HK-2 (cell line): ENCODE data around the gene REL.
"Not testable (repeated sequence)": the region's sequence is repeated elsewhere in the genome, so short reads cannot be mapped to it uniquely, and the experiment has no call there.

Source experiments
- DNase-seq: peaks from one replicate; pipeline ENCODE4 v3.0.0-alpha.2; 2018; ENCODE audit not compliant: unreplicated experiment

Gene REL

GRCh38 chr2:60881047-60881932, at the start of gene REL:
Gene REL (plus strand): TSS chr2:60881574. CDS start chr2:60881841, 267 bp downstream.
- DNase-seq: peak; percentile 89

GRCh38 chr2:60831921-60832320, 49.5 kb upstream of the REL start:
- no peak for DNase-seq

GRCh38 chr2:60832621-60833020, 48.8 kb upstream of the REL start:
- DNase-seq: no peak

GRCh38 chr2:60834270-60834717, 47.1 kb upstream of the REL start:
- no peak for DNase-seq

GRCh38 chr2:60836491-60836890, 44.9 kb upstream of the REL start:
- no peak for DNase-seq

GRCh38 chr2:60837123-60837522, 44.3 kb upstream of the REL start:
- no peak for DNase-seq

- no peak for DNase-seq
Measured at GRCh38 chr2:60838481-60838880, 42.9 kb upstream of the REL start.

GRCh38 chr2:60839126-60839813, 42.1 kb upstream of the REL start:
- DNase-seq: no peak

- DNase-seq: no peak
Measured at GRCh38 chr2:60840880-60841279, 40.5 kb upstream of the REL start.

GRCh38 chr2:60843006-60843405, 38.4 kb upstream of the REL start:
- DNase-seq: no peak

- DNase-seq: no peak
Measured at GRCh38 chr2:60844105-60844504, 37.3 kb upstream of the REL start.

GRCh38 chr2:60847854-60848253, 33.5 kb upstream of the REL start:
- DNase-seq: no peak

GRCh38 chr2:60849187-60849586, 32.2 kb upstream of the REL start:
- no peak for DNase-seq

GRCh38 chr2:60852282-60852860, 29.0 kb upstream of the REL start:
- no peak for DNase-seq

- no peak for DNase-seq
Measured at GRCh38 chr2:60853531-60853930, 27.8 kb upstream of the REL start.

GRCh38 chr2:60855989-60856669, 25.2 kb upstream of the REL start:
- DNase-seq: no peak

GRCh38 chr2:60857056-60857455, 24.3 kb upstream of the REL start:
- DNase-seq: no peak

- no peak for DNase-seq
Measured at GRCh38 chr2:60858897-60859311, 22.5 kb upstream of the REL start.

- DNase-seq: no peak
Measured at GRCh38 chr2:60861736-60862135, 19.6 kb upstream of the REL start.

GRCh38 chr2:60862642-60863041, 18.7 kb upstream of the REL start:
- DNase-seq: no peak

- not testable (repeated sequence) for DNase-seq
Measured at GRCh38 chr2:60865361-60865760, 16.0 kb upstream of the REL start.

GRCh38 chr2:60867007-60867406, 14.4 kb upstream of the REL start:
- DNase-seq: no peak
